ENCODE results near the gene SORBS1.

The SORBS1 gene

GRCh38 chr10:95445223-95445836 is 115.8 kb downstream of the SORBS1 start:
- Histone ChIP-seq H3K79me2 (ENCODE audit: insufficient read depth, low read depth) (no peaks in the 10 kb centered on the region), H3K36me3 (ENCODE audit: insufficient read depth) (no peaks in the 10 kb centered on the region), H3K4me3 (IDR thresholded peaks at IDR 0.05; ENCODE audit: insufficient read depth, low read depth, low read length) (no peak overlapping the region), H2AFZ (ENCODE audit: low read depth) (no peak overlapping the region), H3K4me2 (no peak overlapping the region), H3K4me1 (ENCODE audit: low read depth, poor library complexity, severe bottlenecking) (peaks cover 19% of the 10 kb centered on the region), H3K27ac (no peak overlapping the region), H3K27me3 (ENCODE audit: insufficient read depth, low read depth) (peaks cover 20% of the 10 kb centered on the region), H4K20me1 (ENCODE audit: insufficient read depth) (no peaks in the 10 kb centered on the region), H3K9ac (no peak overlapping the region)
- TF ChIP-seq CTCF (conservative IDR thresholded peaks at IDR 0.05; ENCODE audit: low read depth, low read length) = no peak

DNA sequence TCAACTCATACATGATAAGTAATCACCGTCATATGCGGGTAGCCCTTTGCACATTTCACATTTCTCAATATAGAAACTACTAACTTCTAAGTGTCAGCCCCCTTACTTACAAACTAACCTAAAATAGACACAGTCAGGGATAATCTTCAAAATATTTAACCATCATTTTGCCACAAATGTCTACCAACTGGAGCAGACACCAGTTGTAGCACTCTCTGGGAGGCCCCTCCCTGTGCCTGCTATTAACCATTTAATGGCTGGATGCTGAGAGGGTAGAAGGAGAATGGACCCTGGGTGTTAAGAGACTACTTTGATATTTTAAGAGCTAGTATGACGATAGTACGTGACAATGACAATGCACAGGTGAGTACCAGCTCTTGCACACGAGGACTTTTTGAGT is 116.4 kb downstream of the SORBS1 start:
- peaks cover 24% of the 10 kb centered on the region for H3K27me3 ChIP-seq (ENCODE audit: insufficient read depth, low read depth)
- H3K4me3 ChIP-seq (IDR thresholded peaks at IDR 0.05; ENCODE audit: insufficient read depth, low read depth, low read length) = no peak overlapping the region
- H3K4me2 ChIP-seq = no peak overlapping the region
- no peak overlapping the region for H3K27ac ChIP-seq
- no peaks in the 10 kb centered on the region for H4K20me1 ChIP-seq (ENCODE audit: insufficient read depth)
- no peak overlapping the region for H3K9ac ChIP-seq
- peaks cover 23% of the 10 kb centered on the region for H3K4me1 ChIP-seq (ENCODE audit: low read depth, poor library complexity, severe bottlenecking)
- TF ChIP-seq CTCF (conservative IDR thresholded peaks at IDR 0.05; ENCODE audit: low read depth, low read length) = no peak
- no peaks in the 10 kb centered on the region for H3K36me3 ChIP-seq (ENCODE audit: insufficient read depth)
- no peak overlapping the region for H2AFZ ChIP-seq (ENCODE audit: low read depth)
- no peaks in the 10 kb centered on the region for H3K79me2 ChIP-seq (ENCODE audit: insufficient read depth, low read depth)

GRCh38 chr10:95443636-95444035 is 117.5 kb downstream of the SORBS1 start:
- Histone ChIP-seq H3K4me2 (no peak overlapping the region), H3K79me2 (ENCODE audit: insufficient read depth, low read depth) (no peaks in the 10 kb centered on the region), H4K20me1 (ENCODE audit: insufficient read depth) (no peaks in the 10 kb centered on the region), H3K36me3 (ENCODE audit: insufficient read depth) (no peaks in the 10 kb centered on the region), H3K27me3 (ENCODE audit: insufficient read depth, low read depth) (peaks cover 35% of the 10 kb centered on the region), H3K4me3 (IDR thresholded peaks at IDR 0.05; ENCODE audit: insufficient read depth, low read depth, low read length) (no peak overlapping the region), H3K27ac (no peak overlapping the region), H2AFZ (ENCODE audit: low read depth) (no peak overlapping the region), H3K9ac (no peak overlapping the region), H3K4me1 (ENCODE audit: low read depth, poor library complexity, severe bottlenecking) (peaks cover 23% of the 10 kb centered on the region)
- no peak for TF ChIP-seq CTCF (conservative IDR thresholded peaks at IDR 0.05; ENCODE audit: low read depth, low read length)

- no peaks in the 10 kb centered on the region for H4K20me1 ChIP-seq (ENCODE audit: insufficient read depth)
- H3K4me3 ChIP-seq (IDR thresholded peaks at IDR 0.05; ENCODE audit: insufficient read depth, low read depth, low read length) = no peak overlapping the region
- no peak for TF ChIP-seq CTCF (conservative IDR thresholded peaks at IDR 0.05; ENCODE audit: low read depth, low read length)
- no peaks in the 10 kb centered on the region for H3K79me2 ChIP-seq (ENCODE audit: insufficient read depth, low read depth)
- H3K4me2 ChIP-seq = no peak overlapping the region; the same call in 1 of the 2 replicates
- no peaks in the 10 kb centered on the region for H3K36me3 ChIP-seq (ENCODE audit: insufficient read depth)
- no peak overlapping the region for H3K27ac ChIP-seq
- H3K9ac ChIP-seq = no peak overlapping the region
- peaks cover 23% of the 10 kb centered on the region for H3K4me1 ChIP-seq (ENCODE audit: low read depth, poor library complexity, severe bottlenecking)
- H2AFZ ChIP-seq (ENCODE audit: low read depth) = no peak overlapping the region
- H3K27me3 ChIP-seq (ENCODE audit: insufficient read depth, low read depth) = peaks cover 37% of the 10 kb centered on the region
These were observed 118.8 kb downstream of the SORBS1 start for GRCh38 chr10:95442341-95442740.

Data from KMS-11 (cell line).